CD4-positive, alpha-beta T cell treated with Interleukin-4 for 4 hours (primary cell): ENCODE measurements around the gene OS9.

Experiments
- DNase-seq: peaks from one replicate; pipeline ENCODE4 v3.0.0-alpha.2; 2020

OS9 gene

GRCh38 chr12:57724003-57724935 is 30.3 kb downstream of the OS9 start:
- DNase-seq = no peak

- no peak for DNase-seq
These were observed 31.2 kb downstream of the OS9 start for GRCh38 chr12:57724936-57725740.

GRCh38 chr12:57725851-57726150 is 31.9 kb downstream of the OS9 start:
- no peak for DNase-seq

GRCh38 chr12:57726151-57726883 is 32.4 kb downstream of the OS9 start:
- DNase-seq = peak; percentile 9

GRCh38 chr12:57726884-57727757 is 33.2 kb downstream of the OS9 start:
- no peak for DNase-seq

- no peak for DNase-seq
These were observed 33.9 kb downstream of the OS9 start for GRCh38 chr12:57727758-57728395.

- no peak for DNase-seq
These were observed 35.5 kb downstream of the OS9 start for GRCh38 chr12:57729321-57729844.

- no peak for DNase-seq
These were observed 36.6 kb downstream of the OS9 start for GRCh38 chr12:57730336-57731067.

GRCh38 chr12:57731411-57732080 is 37.6 kb downstream of the OS9 start:
- no peak for DNase-seq

- no peak for DNase-seq
These were observed 38.3 kb downstream of the OS9 start for GRCh38 chr12:57732270-57732669.

GRCh38 chr12:57732726-57733593 is 39.0 kb downstream of the OS9 start:
- DNase-seq = no peak

- no peak for DNase-seq
These were observed 40.0 kb downstream of the OS9 start for GRCh38 chr12:57733928-57734327.

GRCh38 chr12:57734591-57734990 is 40.7 kb downstream of the OS9 start:
- no peak for DNase-seq

- no peak for DNase-seq
These were observed 41.4 kb downstream of the OS9 start for GRCh38 chr12:57735198-57735855.

- no peak for DNase-seq
These were observed 42.2 kb downstream of the OS9 start for GRCh38 chr12:57735952-57736740.

GRCh38 chr12:57736741-57737466 is 43.0 kb downstream of the OS9 start:
- no peak for DNase-seq
